ENCODE results near the gene ALKBH4.

- TF ChIP-seq CTCF (IDR thresholded peaks at IDR 0.05), result no peak
- TF ChIP-seq POLR2A (IDR thresholded peaks at IDR 0.05), result no peak
These were observed 4.2 kb downstream of the ALKBH4 start for GRCh38 chr7:102460467-102460866.

All from prostate gland (tissue), 2 donors.